Uterus (tissue), 4 donors: ENCODE results near the gene RFX1. TPM values are rescaled to one million over a fixed set of nuclear protein-coding genes. Genes with fewer than 3 reads are reported as not detected.
"Not testable (repeated sequence)": the region's sequence is repeated elsewhere in the genome, so short reads cannot be mapped to it uniquely, and the experiment has no call there.

Source experiments
- DNase-seq, 2 donors: peaks; one replicate each; pipeline ENCODE4 v3.0.0-alpha.2; 2019 to 2020
- H3K27ac ChIP-seq, 2 donors: fragments of 200-600 bp; sonication (generic); 1 replicate in 1 of 2; 2 replicates in 1 of 2; pipeline ENCODE4 v1.5.1; 2016 to 2018
- H3K27me3 ChIP-seq, 2 donors: fragments of 200-600 bp; sonication (generic); one replicate each; pipeline ENCODE4 v1.5.1; 2018 to 2019; ENCODE audit warnings: control low read depth in 1 of 2
- H3K36me3 ChIP-seq, 2 donors: fragments of 200-600 bp; sonication (generic); one replicate each; pipeline ENCODE4 v1.5.1; 2019; ENCODE audit warnings: control low read depth in 1 of 2
- H3K4me1 ChIP-seq, 2 donors: fragments of 200-600 bp; sonication (generic); one replicate each; pipeline ENCODE4 v1.5.1; 2018 to 2019; ENCODE audit warnings: control low read depth in 1 of 2
- H3K4me3 ChIP-seq, 2 donors: fragments of 200-600 bp; sonication (generic); 1 replicate in 1 of 2; 2 replicates in 1 of 2; pipeline ENCODE4 v1.5.1; 2018 to 2019; ENCODE audit warnings: mild to moderate bottlenecking in 1 of 2
- H3K9me3 ChIP-seq, 2 donors: fragments of 200-600 bp; sonication (generic); one replicate each; pipeline ENCODE4 v1.5.1; 2019; ENCODE audit warnings: control low read depth in 1 of 2
- POLR2A ChIP-seq, 2 donors: fragments of 450-650 bp; IDR thresholded peaks; one replicate each; pipeline ENCODE4 v1.6.1; 2016; ENCODE audit warnings: antibody characterized with exemption in 2 of 2, mild to moderate bottlenecking in 1 of 2, moderate library complexity in 1 of 2
- intact Hi-C: fragments of 100-400 bp; cut with DNase I; formaldehyde crosslinking; loops from one replicate; pipeline ENCODE4 v1.15.1; 2023; ENCODE audit warnings: low total_unique reads
- total RNA-seq, 4 donors: library from RNA; depleted of rRNA in 3 of 4; stranded (reverse); fragments of >200 nt in 3 of 4; gene quantifications; one replicate each; pipeline versions ENCODE4 v1.1.0 to v1.2.4, GENCODE V29; 2014 to 2023
- TF ChIP-seq, protein P1 (sequence below), 4 experiments: fragments of 200-600 bp in 2 of 4; fragments of 450-650 bp in 2 of 4; sonication (generic) in 2 of 4; IDR thresholded peaks; one replicate each; pipeline ENCODE4 v1.5.1; 2016 to 2019; ENCODE audit warnings: antibody characterized with exemption in 4 of 4, mild to moderate bottlenecking in 2 of 4, moderate library complexity in 1 of 4
- donor health status: DM: yes; HTN: yes; CAD: no.

Gene RFX1
- total RNA-seq, 4 donors from 2014 or later: 0.26 to 14.1 (median 4.1) TPM

- TF ChIP-seq, protein P1, sequence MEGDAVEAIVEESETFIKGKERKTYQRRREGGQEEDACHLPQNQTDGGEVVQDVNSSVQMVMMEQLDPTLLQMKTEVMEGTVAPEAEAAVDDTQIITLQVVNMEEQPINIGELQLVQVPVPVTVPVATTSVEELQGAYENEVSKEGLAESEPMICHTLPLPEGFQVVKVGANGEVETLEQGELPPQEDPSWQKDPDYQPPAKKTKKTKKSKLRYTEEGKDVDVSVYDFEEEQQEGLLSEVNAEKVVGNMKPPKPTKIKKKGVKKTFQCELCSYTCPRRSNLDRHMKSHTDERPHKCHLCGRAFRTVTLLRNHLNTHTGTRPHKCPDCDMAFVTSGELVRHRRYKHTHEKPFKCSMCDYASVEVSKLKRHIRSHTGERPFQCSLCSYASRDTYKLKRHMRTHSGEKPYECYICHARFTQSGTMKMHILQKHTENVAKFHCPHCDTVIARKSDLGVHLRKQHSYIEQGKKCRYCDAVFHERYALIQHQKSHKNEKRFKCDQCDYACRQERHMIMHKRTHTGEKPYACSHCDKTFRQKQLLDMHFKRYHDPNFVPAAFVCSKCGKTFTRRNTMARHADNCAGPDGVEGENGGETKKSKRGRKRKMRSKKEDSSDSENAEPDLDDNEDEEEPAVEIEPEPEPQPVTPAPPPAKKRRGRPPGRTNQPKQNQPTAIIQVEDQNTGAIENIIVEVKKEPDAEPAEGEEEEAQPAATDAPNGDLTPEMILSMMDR (IDR thresholded peaks at IDR 0.05): no peak
- no peak for TF ChIP-seq POLR2A (IDR thresholded peaks at IDR 0.05)
- no peak overlapping the region for H3K4me3 ChIP-seq
- intact Hi-C loops: no loop called here
- H3K27me3 ChIP-seq: no peaks in the 10 kb centered on the region
- no peaks in the 10 kb centered on the region for H3K36me3 ChIP-seq
- no peak for DNase-seq
- H3K4me1 ChIP-seq: no peaks in the 10 kb centered on the region
- H3K9me3 ChIP-seq: no peaks in the 10 kb centered on the region
- H3K27ac ChIP-seq: no peak overlapping the region
Measured at GRCh38 chr19:13923194-13923987, 82.7 kb downstream of the RFX1 start.

- H3K4me3 ChIP-seq, H3K27me3 ChIP-seq, H3K36me3 ChIP-seq, H3K4me1 ChIP-seq, intact Hi-C loops, H3K9me3 ChIP-seq, DNase-seq, H3K27ac ChIP-seq: not testable (repeated sequence)
Measured at GRCh38 chr19:13922118-13922517, 84.0 kb downstream of the RFX1 start.

GRCh38 chr19:13920940-13921747 is 85.0 kb downstream of the RFX1 start:
- Histone ChIP-seq H3K4me1 (no peaks in the 10 kb centered on the region), H3K36me3 (no peaks in the 10 kb centered on the region), H3K27ac (no peak overlapping the region), H3K4me3 (no peak overlapping the region), H3K27me3 (no peaks in the 10 kb centered on the region), H3K9me3 (no peaks in the 10 kb centered on the region)
- no peak for DNase-seq
- intact Hi-C loops: no loop called here
- no peak for TF ChIP-seq POLR2A (IDR thresholded peaks at IDR 0.05)
- TF ChIP-seq, protein P1 (IDR thresholded peaks at IDR 0.05): no peak

- no peak for DNase-seq
- no peaks in the 10 kb centered on the region for H3K36me3 ChIP-seq
- no peaks in the 10 kb centered on the region for H3K9me3 ChIP-seq
- intact Hi-C loops: no loop called here
- no peaks in the 10 kb centered on the region for H3K27me3 ChIP-seq
- H3K27ac ChIP-seq: no peak overlapping the region
- TF ChIP-seq POLR2A (IDR thresholded peaks at IDR 0.05): no peak
- TF ChIP-seq, protein P1 (IDR thresholded peaks at IDR 0.05): no peak
- no peaks in the 10 kb centered on the region for H3K4me1 ChIP-seq
- no peak overlapping the region for H3K4me3 ChIP-seq
Measured at GRCh38 chr19:13920524-13920923, 85.6 kb downstream of the RFX1 start.

- no peaks in the 10 kb centered on the region for H3K36me3 ChIP-seq
- DNase-seq: no peak
- TF ChIP-seq, protein P1 (IDR thresholded peaks at IDR 0.05): no peak
- TF ChIP-seq POLR2A (IDR thresholded peaks at IDR 0.05): no peak
- no peak overlapping the region for H3K27ac ChIP-seq
- intact Hi-C loops: no loop called here
- H3K9me3 ChIP-seq: no peaks in the 10 kb centered on the region
- H3K4me3 ChIP-seq: no peak overlapping the region
- H3K4me1 ChIP-seq: no peaks in the 10 kb centered on the region
- no peaks in the 10 kb centered on the region for H3K27me3 ChIP-seq
Measured at GRCh38 chr19:13918726-13919411, 87.3 kb downstream of the RFX1 start.
